Gastrocnemius medialis (tissue), 4 donors: ENCODE results near the gene SLCO1B3. TPM values are rescaled to one million over a fixed set of nuclear protein-coding genes. Genes with fewer than 3 reads are reported as not detected.

Experiments
- ATAC-seq, 2 donors: fragments of 150-250 bp; one replicate each; pipeline ENCODE4 v1.9.1; 2016
- DNase-seq, 2 donors: peaks; one replicate each; pipeline ENCODE4 v3.0.0-alpha.2; 2019
- H3K27ac ChIP-seq, 4 donors: fragments of 200-600 bp; sonication (generic); 1 replicate in 1 of 4; 2 replicates in 3 of 4; pipeline ENCODE4 v1.5.1; 2016 to 2018; ENCODE audit warnings: mild to moderate bottlenecking in 2 of 4, moderate library complexity in 1 of 4
- H3K27me3 ChIP-seq, 3 donors: fragments of 200-600 bp; sonication (generic) in 2 of 3; 1 replicate in 1 of 3; 2 replicates in 2 of 3; pipeline versions ENCODE4 v1.5.1 to v1.6.0; 2016 to 2019; ENCODE audit warnings: mild to moderate bottlenecking in 1 of 3, moderate library complexity in 1 of 3
- H3K36me3 ChIP-seq, 2 donors: fragments of 200-600 bp; sonication (generic) in 1 of 2; one replicate each; pipeline ENCODE4 v1.5.1; 2017 to 2018
- H3K4me1 ChIP-seq, 2 donors: fragments of 200-600 bp; sonication (generic) in 1 of 2; one replicate each; pipeline ENCODE4 v1.5.1; 2016 to 2017; ENCODE audit warnings: mild to moderate bottlenecking in 2 of 2
- H3K4me3 ChIP-seq, 4 donors: fragments of 200-600 bp; sonication (generic) in 3 of 4; 1 replicate in 1 of 4; 2 replicates in 3 of 4; pipeline ENCODE4 v1.5.1; 2016 to 2019; ENCODE audit warnings: mild to moderate bottlenecking in 2 of 4
- H3K9me3 ChIP-seq, 3 donors: fragments of 200-600 bp; sonication (generic) in 2 of 3; 1 replicate in 1 of 3; 2 replicates in 2 of 3; pipeline ENCODE4 v1.5.1; 2016 to 2019
- POLR2A ChIP-seq, 2 donors: fragments of 450-650 bp; IDR thresholded peaks; one replicate each; pipeline ENCODE4 v1.6.1; 2017; ENCODE audit warnings: antibody characterized with exemption in 2 of 2, mild to moderate bottlenecking in 2 of 2, moderate library complexity in 2 of 2
- in situ Hi-C, 4 donors: fragments of 200-750 bp; cut with MboI; loops; one replicate each; pipeline versions ENCODE4 v1.15.0 to v1.8.0; 2017; ENCODE audit warnings: low sequenced_read_pairs in 4 of 4
- intact Hi-C: fragments of 100-400 bp; cut with DNase I; formaldehyde crosslinking; loops from one replicate; pipeline ENCODE4 v1.15.1; 2023; ENCODE audit warnings: low total_unique reads
- total RNA-seq, 4 donors: library from RNA; depleted of rRNA; stranded (reverse); fragments of >200 nt; gene quantifications; one replicate each; pipeline versions ENCODE4 v1.1.0 to v1.2.3, GENCODE V29; 2016
- TF ChIP-seq, protein P1 (sequence below), 5 experiments: fragments of 450-650 bp in 3 of 5; fragments of 200-600 bp in 2 of 5; sonication (generic) in 2 of 5; IDR thresholded peaks in 4 of 5; conservative IDR thresholded peaks in 1 of 5; 1 replicate in 4 of 5; 2 replicates in 1 of 5; pipeline ENCODE4 v1.5.1; 2016 to 2019; ENCODE audit warnings: antibody characterized with exemption in 5 of 5, mild to moderate bottlenecking in 3 of 5, moderate library complexity in 3 of 5

Gene SLCO1B3
- total RNA-seq, 4 donors from 2014 or later = 0.13 TPM; not detected in 3

DNA sequence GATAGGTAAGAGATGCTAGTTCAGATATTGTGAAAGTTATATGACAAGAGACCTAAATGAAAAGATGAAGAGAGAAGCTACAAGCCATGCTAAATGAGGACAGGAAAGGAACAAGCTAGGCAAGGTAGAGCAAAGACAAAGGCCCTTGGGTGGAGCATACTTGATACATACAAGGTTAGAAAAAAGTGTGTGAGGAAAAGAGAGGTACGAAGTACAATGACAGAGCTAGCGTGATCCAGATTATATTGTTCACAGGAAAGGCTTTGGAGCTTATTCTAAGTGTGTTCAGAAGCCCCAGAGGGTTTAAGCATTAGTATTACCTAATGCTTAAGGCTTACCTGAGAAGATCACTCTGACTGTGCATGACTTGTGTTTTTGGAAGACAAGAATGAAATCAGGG is 75.0 kb downstream of the SLCO1B3 start:
- Histone ChIP-seq H3K9me3 (no peaks in the 10 kb centered on the region), H3K4me1 (no peaks in the 10 kb centered on the region), H3K4me3 (no peak overlapping the region), H3K27me3 (no peaks in the 10 kb centered on the region), H3K27ac (no peak overlapping the region), H3K36me3 (no peaks in the 10 kb centered on the region)
- in situ Hi-C loops = no loop called here
- TF ChIP-seq POLR2A (IDR thresholded peaks at IDR 0.05) = no peak
- TF ChIP-seq, protein P1, sequence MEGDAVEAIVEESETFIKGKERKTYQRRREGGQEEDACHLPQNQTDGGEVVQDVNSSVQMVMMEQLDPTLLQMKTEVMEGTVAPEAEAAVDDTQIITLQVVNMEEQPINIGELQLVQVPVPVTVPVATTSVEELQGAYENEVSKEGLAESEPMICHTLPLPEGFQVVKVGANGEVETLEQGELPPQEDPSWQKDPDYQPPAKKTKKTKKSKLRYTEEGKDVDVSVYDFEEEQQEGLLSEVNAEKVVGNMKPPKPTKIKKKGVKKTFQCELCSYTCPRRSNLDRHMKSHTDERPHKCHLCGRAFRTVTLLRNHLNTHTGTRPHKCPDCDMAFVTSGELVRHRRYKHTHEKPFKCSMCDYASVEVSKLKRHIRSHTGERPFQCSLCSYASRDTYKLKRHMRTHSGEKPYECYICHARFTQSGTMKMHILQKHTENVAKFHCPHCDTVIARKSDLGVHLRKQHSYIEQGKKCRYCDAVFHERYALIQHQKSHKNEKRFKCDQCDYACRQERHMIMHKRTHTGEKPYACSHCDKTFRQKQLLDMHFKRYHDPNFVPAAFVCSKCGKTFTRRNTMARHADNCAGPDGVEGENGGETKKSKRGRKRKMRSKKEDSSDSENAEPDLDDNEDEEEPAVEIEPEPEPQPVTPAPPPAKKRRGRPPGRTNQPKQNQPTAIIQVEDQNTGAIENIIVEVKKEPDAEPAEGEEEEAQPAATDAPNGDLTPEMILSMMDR (IDR thresholded peaks at IDR 0.05 in 4 of 5, conservative IDR thresholded peaks at IDR 0.05 in 1 of 5) = no peak
- no peak for DNase-seq
- no peak for ATAC-seq
- intact Hi-C loops = no loop called here

DNA sequence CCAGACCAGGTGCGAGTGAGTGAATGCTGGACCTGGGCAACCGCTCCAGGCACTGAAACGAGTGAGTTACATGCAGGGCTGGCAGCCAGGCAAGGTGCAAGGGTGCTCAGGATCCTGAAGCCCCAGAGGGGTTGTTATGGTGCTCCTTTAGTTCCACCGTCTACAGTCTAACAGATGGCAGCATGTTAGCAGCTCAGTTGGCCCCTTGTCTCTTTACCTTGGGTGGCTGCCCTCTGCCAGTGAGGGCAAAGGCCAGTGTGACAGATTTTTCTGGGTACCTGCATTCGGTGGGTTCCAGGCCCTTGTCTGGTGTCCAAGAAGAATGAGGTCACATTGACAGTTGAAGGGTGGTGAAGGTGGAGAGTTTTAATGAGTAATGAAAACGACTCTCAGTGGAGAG is 106.8 kb downstream of the SLCO1B3 start:
- H3K4me1 ChIP-seq = no peaks in the 10 kb centered on the region
- H3K4me3 ChIP-seq = no peak overlapping the region
- DNase-seq (no peak), ATAC-seq (no peak)
- H3K27ac ChIP-seq = no peak overlapping the region
- in situ Hi-C loops = no loop called here
- H3K36me3 ChIP-seq = no peaks in the 10 kb centered on the region
- TF ChIP-seq POLR2A (IDR thresholded peaks at IDR 0.05) = no peak
- TF ChIP-seq, protein P1 (IDR thresholded peaks at IDR 0.05 in 4 of 5, conservative IDR thresholded peaks at IDR 0.05 in 1 of 5) = no peak
- no peaks in the 10 kb centered on the region for H3K9me3 ChIP-seq
- intact Hi-C loops = no loop called here
- no peaks in the 10 kb centered on the region for H3K27me3 ChIP-seq

DNA sequence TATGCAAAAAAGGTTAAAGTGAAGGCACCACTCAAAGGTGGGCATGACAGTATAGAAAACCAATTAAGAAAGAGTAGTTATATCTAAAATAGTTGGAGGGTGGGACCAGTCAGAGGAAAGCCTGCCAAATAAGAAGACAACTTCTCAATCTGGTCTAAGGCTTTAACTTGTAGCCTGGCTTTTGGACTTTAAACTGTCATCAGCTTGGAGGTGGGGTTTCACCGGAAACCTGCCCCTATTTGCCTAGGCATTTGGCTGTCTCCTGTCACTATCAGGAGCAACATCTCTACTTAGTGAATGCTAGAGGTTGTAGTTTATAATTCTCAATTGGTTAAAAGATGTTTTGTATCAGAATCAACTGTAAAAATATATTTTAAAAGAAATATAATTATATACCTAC is 107.3 kb downstream of the SLCO1B3 start:
- intact Hi-C loops = no loop called here

DNA sequence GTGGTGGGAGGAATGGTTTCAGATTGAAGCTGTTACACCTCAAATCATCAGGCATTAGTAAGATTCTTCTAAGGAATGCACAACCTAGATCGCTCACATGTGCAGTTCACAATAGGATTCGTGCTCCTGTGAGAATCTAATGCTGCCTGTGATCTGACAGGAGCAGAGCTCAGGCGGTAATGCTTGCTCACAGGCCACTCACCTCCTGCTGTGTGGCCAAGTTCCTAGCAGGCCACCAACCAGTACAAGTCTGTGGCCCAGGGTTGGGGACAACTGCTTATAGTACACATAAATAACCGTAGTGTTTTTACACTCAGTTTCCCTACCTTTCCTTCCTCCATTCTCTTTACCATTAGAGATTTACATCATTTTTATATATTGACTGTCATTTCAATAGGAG is 121.4 kb downstream of the SLCO1B3 start:
- in situ Hi-C loops = no loop called here
- DNase-seq (no peak), ATAC-seq (no peak)
- H3K36me3 ChIP-seq = no peaks in the 10 kb centered on the region
- H3K9me3 ChIP-seq = no peaks in the 10 kb centered on the region
- H3K27me3 ChIP-seq = no peaks in the 10 kb centered on the region
- intact Hi-C loops = no loop called here
- H3K4me1 ChIP-seq = no peaks in the 10 kb centered on the region
- H3K4me3 ChIP-seq = no peak overlapping the region
- no peak for TF ChIP-seq POLR2A (IDR thresholded peaks at IDR 0.05)
- TF ChIP-seq, protein P1 (IDR thresholded peaks at IDR 0.05 in 4 of 5, conservative IDR thresholded peaks at IDR 0.05 in 1 of 5) = no peak
- no peak overlapping the region for H3K27ac ChIP-seq

More for the DNA sequence above, 107.3 kb downstream of the SLCO1B3 start:
- Histone ChIP-seq H3K27ac (no peak overlapping the region), H3K9me3 (no peaks in the 10 kb centered on the region), H3K27me3 (no peaks in the 10 kb centered on the region), H3K4me3 (no peak overlapping the region), H3K4me1 (no peaks in the 10 kb centered on the region), H3K36me3 (no peaks in the 10 kb centered on the region)
- ATAC-seq (no peak), DNase-seq (no peak)
- TF ChIP-seq, protein P1 (IDR thresholded peaks at IDR 0.05 in 4 of 5, conservative IDR thresholded peaks at IDR 0.05 in 1 of 5) = no peak
- TF ChIP-seq POLR2A (IDR thresholded peaks at IDR 0.05) = no peak
- in situ Hi-C loops = no loop called here

DNA sequence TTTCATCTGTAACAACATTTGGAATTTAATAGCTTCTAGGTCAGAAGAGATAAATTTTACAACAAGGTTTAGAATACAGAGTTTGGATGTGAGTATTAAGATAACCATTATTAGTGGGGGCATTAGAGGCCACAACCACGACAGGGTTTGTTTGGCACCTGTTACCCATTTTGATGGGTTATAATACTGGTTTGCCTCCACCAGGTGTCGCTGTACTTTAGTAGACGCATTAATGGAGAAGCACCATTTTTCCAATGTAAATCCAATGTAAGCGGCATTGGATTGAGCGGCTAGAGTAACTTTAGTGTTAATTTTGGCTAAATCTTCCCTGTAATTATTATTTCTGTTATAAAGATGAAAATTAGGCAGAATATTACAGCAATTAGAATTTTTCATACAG is 136.2 kb downstream of the SLCO1B3 start:
- TF ChIP-seq, protein P1 (IDR thresholded peaks at IDR 0.05 in 4 of 5, conservative IDR thresholded peaks at IDR 0.05 in 1 of 5) = no peak
- no peak for TF ChIP-seq POLR2A (IDR thresholded peaks at IDR 0.05)
- in situ Hi-C loops (no loop called here), intact Hi-C loops (no loop called here)
- Histone ChIP-seq H3K4me3 (no peak overlapping the region), H3K27ac (no peak overlapping the region), H3K27me3 (no peaks in the 10 kb centered on the region), H3K9me3 (no peaks in the 10 kb centered on the region), H3K4me1 (no peaks in the 10 kb centered on the region), H3K36me3 (no peaks in the 10 kb centered on the region)
- ATAC-seq (no peak), DNase-seq (no peak)
